Neural cell (in vitro differentiated cells): ENCODE measurements around the gene DYNC2LI1.

ENCODE experiments used
- CTCF ChIP-seq: fragments of 450-650 bp; IDR thresholded peaks from 2 replicates; pipeline ENCODE4 v1.5.1; 2014; ENCODE audit warnings: antibody characterized with exemption, mild to moderate bottlenecking, moderate library complexity; ENCODE audit not compliant: poor library complexity, severe bottlenecking
- EP300 ChIP-seq: fragments of 450-650 bp; conservative IDR thresholded peaks from 2 replicates; pipeline ENCODE4 v1.6.1; 2014; ENCODE audit warnings: antibody characterized with exemption, mild to moderate bottlenecking, moderate library complexity; ENCODE audit not compliant: poor library complexity, severe bottlenecking
- EZH2 ChIP-seq: fragments of 200-600, 300-800 bp; shearing (Covaris generic), sonication (generic); IDR thresholded peaks from 2 replicates; pipeline ENCODE4 v1.6.1; 2014; ENCODE audit warnings: antibody characterized with exemption, low read length, borderline replicate concordance, mild to moderate bottlenecking; ENCODE audit not compliant: insufficient read depth, poor library complexity, severe bottlenecking
- SMC3 ChIP-seq: fragments of 450-650 bp; conservative IDR thresholded peaks from 2 replicates; pipeline ENCODE4 v1.6.1; 2014; ENCODE audit warnings: antibody characterized with exemption, mild to moderate bottlenecking, moderate library complexity; ENCODE audit not compliant: poor library complexity

- TF ChIP-seq CTCF (no peak), EP300 (no peak), SMC3 (no peak), EZH2 (no peak)
These were observed 25.5 kb upstream of the DYNC2LI1 start for GRCh38 chr2:43748333-43748732.
